Mammary epithelial cell (primary cell): ENCODE measurements around the gene XPNPEP3.

Experiments used
- EZH2 ChIP-seq: IDR thresholded peaks from 2 replicates; pipeline ENCODE4 v1.6.1; 2012; ENCODE audit warnings: low read length, inconsistent platforms, borderline replicate concordance
- TF ChIP-seq, protein P1 (sequence below), 2 donors: IDR thresholded peaks in 1 of 2; conservative IDR thresholded peaks in 1 of 2; 2 replicates each; pipeline ENCODE4 v1.5.1; 2011 to 2012; ENCODE audit warnings: inconsistent platforms in 2 of 2, low read length in 2 of 2, mild to moderate bottlenecking in 2 of 2, control low read depth in 1 of 2, low read depth in 1 of 2; ENCODE audit not compliant: insufficient read depth in 1 of 2; ENCODE audit errors: extremely low read depth in 1 of 2

DNA sequence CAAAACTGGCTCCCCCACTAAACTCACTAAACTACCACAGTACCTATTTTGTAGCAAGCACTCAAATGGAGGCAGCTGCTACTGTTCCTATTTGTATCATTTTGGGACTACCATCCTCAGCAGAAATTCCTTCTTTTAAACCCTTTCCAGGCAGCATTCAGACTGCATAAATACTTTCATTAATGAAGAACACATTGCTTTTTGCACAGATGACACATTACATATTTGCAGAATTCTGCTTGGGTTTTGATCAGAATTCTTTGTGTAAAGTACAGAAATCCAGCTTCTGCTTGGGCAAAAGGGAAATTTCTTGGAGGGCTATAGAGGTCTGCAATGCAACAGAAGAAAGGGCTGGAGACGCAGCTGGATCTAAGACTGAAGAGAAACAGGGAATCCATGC is 118.4 kb downstream of the XPNPEP3 start:
- TF ChIP-seq, protein P1, sequence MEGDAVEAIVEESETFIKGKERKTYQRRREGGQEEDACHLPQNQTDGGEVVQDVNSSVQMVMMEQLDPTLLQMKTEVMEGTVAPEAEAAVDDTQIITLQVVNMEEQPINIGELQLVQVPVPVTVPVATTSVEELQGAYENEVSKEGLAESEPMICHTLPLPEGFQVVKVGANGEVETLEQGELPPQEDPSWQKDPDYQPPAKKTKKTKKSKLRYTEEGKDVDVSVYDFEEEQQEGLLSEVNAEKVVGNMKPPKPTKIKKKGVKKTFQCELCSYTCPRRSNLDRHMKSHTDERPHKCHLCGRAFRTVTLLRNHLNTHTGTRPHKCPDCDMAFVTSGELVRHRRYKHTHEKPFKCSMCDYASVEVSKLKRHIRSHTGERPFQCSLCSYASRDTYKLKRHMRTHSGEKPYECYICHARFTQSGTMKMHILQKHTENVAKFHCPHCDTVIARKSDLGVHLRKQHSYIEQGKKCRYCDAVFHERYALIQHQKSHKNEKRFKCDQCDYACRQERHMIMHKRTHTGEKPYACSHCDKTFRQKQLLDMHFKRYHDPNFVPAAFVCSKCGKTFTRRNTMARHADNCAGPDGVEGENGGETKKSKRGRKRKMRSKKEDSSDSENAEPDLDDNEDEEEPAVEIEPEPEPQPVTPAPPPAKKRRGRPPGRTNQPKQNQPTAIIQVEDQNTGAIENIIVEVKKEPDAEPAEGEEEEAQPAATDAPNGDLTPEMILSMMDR (conservative IDR thresholded peaks at IDR 0.05 in 1 of 2, IDR thresholded peaks at IDR 0.05 in 1 of 2; ENCODE audit: extremely low read depth in 1 of 2, insufficient read depth in 1 of 2, low read depth in 1 of 2, low read length in 2 of 2), result no peak
- no peak for TF ChIP-seq EZH2
